ENCODE data around the gene SERPINB11. TPM values are rescaled to one million over a fixed set of nuclear protein-coding genes. Genes with fewer than 3 reads are reported as not detected.

SERPINB11 gene
- total RNA-seq, 4 donors from 2014 or later: not detected

- H3K27ac ChIP-seq: no peak overlapping the region
- H3K9me3 ChIP-seq: no peaks in the 10 kb centered on the region
- TF ChIP-seq POLR2A (IDR thresholded peaks at IDR 0.05) (no peak), EP300 (IDR thresholded peaks at IDR 0.05) (no peak), POLR2AphosphoS5 (IDR thresholded peaks at IDR 0.05) (no peak), CTCF (IDR thresholded peaks at IDR 0.05) (no peak)
- ATAC-seq: no peak
- 62 to 90% methylated on average over 1 of the region's 1 CpG for WGBS, 2 donors (ENCODE audit: low coverage in 1 of 2)
- H3K36me3 ChIP-seq: no peaks in the 10 kb centered on the region
- no peaks in the 10 kb centered on the region for H3K27me3 ChIP-seq
- no peak overlapping the region for H3K4me3 ChIP-seq
- no peaks in the 10 kb centered on the region for H3K4me1 ChIP-seq
These were observed 5.1 kb downstream of the SERPINB11 start for GRCh38 chr18:63707816-63708215.

GRCh38 chr18:63708650-63709049 lies 5.9 kb downstream of the SERPINB11 start:
- no peak overlapping the region for H3K27ac ChIP-seq
- WGBS, 2 donors (ENCODE audit: low coverage in 1 of 2): 69 to 82% methylated on average over 3 of the region's 3 CpGs
- no peak for TF ChIP-seq POLR2AphosphoS5 (IDR thresholded peaks at IDR 0.05)
- no peak for TF ChIP-seq CTCF (IDR thresholded peaks at IDR 0.05)
- TF ChIP-seq EP300 (IDR thresholded peaks at IDR 0.05): no peak
- TF ChIP-seq POLR2A (IDR thresholded peaks at IDR 0.05): no peak
- H3K4me3 ChIP-seq: no peak overlapping the region
- no peaks in the 10 kb centered on the region for H3K27me3 ChIP-seq
- no peak for ATAC-seq
- H3K36me3 ChIP-seq: no peaks in the 10 kb centered on the region
- H3K9me3 ChIP-seq: peaks cover 0 to 5% (median 0%) of the 10 kb centered on the region in 3 donors
- no peaks in the 10 kb centered on the region for H3K4me1 ChIP-seq

- Histone ChIP-seq H3K9me3 (no peaks in the 10 kb centered on the region), H3K36me3 (no peaks in the 10 kb centered on the region), H3K4me1 (no peaks in the 10 kb centered on the region), H3K4me3 (no peak overlapping the region), H3K27ac (no peak overlapping the region), H3K27me3 (no peaks in the 10 kb centered on the region)
- no peak for ATAC-seq
- WGBS, 2 donors (ENCODE audit: low coverage in 1 of 2): 7 to 14% methylated on average over 1 to 2 of the region's 3 CpGs
- TF ChIP-seq EP300 (IDR thresholded peaks at IDR 0.05) (no peak), POLR2AphosphoS5 (IDR thresholded peaks at IDR 0.05) (no peak), POLR2A (IDR thresholded peaks at IDR 0.05) (no peak), CTCF (IDR thresholded peaks at IDR 0.05) (no peak)
These were observed 23.1 kb downstream of the SERPINB11 start for GRCh38 chr18:63725682-63726480.

- Histone ChIP-seq H3K36me3 (no peaks in the 10 kb centered on the region), H3K4me3 (no peak overlapping the region), H3K27me3 (no peaks in the 10 kb centered on the region), H3K4me1 (no peaks in the 10 kb centered on the region), H3K9me3 (peaks cover 0 to 5% (median 0%) of the 10 kb centered on the region in 3 donors), H3K27ac (no peak overlapping the region)
- 81% methylated on average over 3 of the region's 5 CpGs; no CpG with 5 or more reads in 1 of the 2 donors for WGBS, 2 donors (ENCODE audit: low coverage in 1 of 2)
- no peak for TF ChIP-seq EP300 (IDR thresholded peaks at IDR 0.05)
- TF ChIP-seq POLR2AphosphoS5 (IDR thresholded peaks at IDR 0.05): no peak
- TF ChIP-seq POLR2A (IDR thresholded peaks at IDR 0.05): no peak
- TF ChIP-seq CTCF (IDR thresholded peaks at IDR 0.05): no peak
- no peak for ATAC-seq
These were observed 28.0 kb downstream of the SERPINB11 start for GRCh38 chr18:63730773-63731172.

- H3K36me3 ChIP-seq: no peaks in the 10 kb centered on the region
These were observed 28.5 kb downstream of the SERPINB11 start for GRCh38 chr18:63731215-63731614.

More at GRCh38 chr18:63731215-63731614, 28.5 kb downstream of the SERPINB11 start:
- Histone ChIP-seq H3K4me1 (no peaks in the 10 kb centered on the region), H3K27ac (no peak overlapping the region), H3K9me3 (peaks cover 0 to 5% (median 0%) of the 10 kb centered on the region in 3 donors), H3K4me3 (no peak overlapping the region), H3K27me3 (no peaks in the 10 kb centered on the region)
- TF ChIP-seq POLR2AphosphoS5 (IDR thresholded peaks at IDR 0.05) (no peak), EP300 (IDR thresholded peaks at IDR 0.05) (no peak), POLR2A (IDR thresholded peaks at IDR 0.05) (no peak), CTCF (IDR thresholded peaks at IDR 0.05) (no peak)
- ATAC-seq: no peak
- 60 to 86% methylated on average over 1 of the region's 3 CpGs for WGBS, 2 donors (ENCODE audit: low coverage in 1 of 2)
